Neural cell (in vitro differentiated cells): Measurements from ENCODE around the gene TRAF3. TPM values are rescaled to one million over a fixed set of nuclear protein-coding genes. Genes with fewer than 3 reads are reported as not detected.

Experiments
- H2AFZ ChIP-seq: fragments of 200-600, 300-800 bp; sonication (generic), shearing (Covaris generic); 2 replicates; pipeline ENCODE4 v1.6.0; 2014; ENCODE audit warnings: low read depth, mild to moderate bottlenecking, antibody characterized with exemption, low read length, moderate library complexity
- H3F3A ChIP-seq: fragments of 200-600 bp; shearing (Covaris generic); 2 replicates; pipeline ENCODE4 v1.6.1; 2016; ENCODE audit warnings: mild to moderate bottlenecking, moderate library complexity, mixed read lengths, antibody characterized with exemption, low read length; ENCODE audit not compliant: insufficient read depth, poor library complexity, severe bottlenecking
- H3K27ac ChIP-seq: fragments of 200-600, 300-800 bp; sonication (generic), shearing (Covaris generic); 2 replicates; pipeline ENCODE4 v1.5.1; 2014; ENCODE audit warnings: mild to moderate bottlenecking, low read length, moderate library complexity
- H3K27me3 ChIP-seq: fragments of 300-800, 200-600 bp; sonication (generic), shearing (Covaris generic); 2 replicates; pipeline ENCODE4 v1.6.0; 2014; ENCODE audit warnings: mild to moderate bottlenecking, low read depth, low read length, moderate library complexity; ENCODE audit not compliant: insufficient read depth
- H3K36me3 ChIP-seq: fragments of 300-800, 200-600 bp; sonication (generic), shearing (Covaris generic); 2 replicates; pipeline ENCODE4 v1.5.1; 2014; ENCODE audit warnings: mild to moderate bottlenecking, antibody characterized with exemption, low read length, moderate library complexity; ENCODE audit not compliant: insufficient read depth
- H3K4me2 ChIP-seq: fragments of 300-800, 200-600 bp; sonication (generic), shearing (Covaris generic); 2 replicates; pipeline ENCODE4 v1.6.0; 2014; ENCODE audit warnings: mild to moderate bottlenecking, low read length
- H3K4me3 ChIP-seq: fragments of 300-800, 200-600 bp; sonication (generic), shearing (Covaris generic); 2 replicates; pipeline ENCODE4 v1.5.1; 2014; ENCODE audit warnings: mild to moderate bottlenecking, low read length, moderate library complexity
- H3K79me2 ChIP-seq: fragments of 200-600 bp; shearing (Covaris generic); replicated peaks from 2 replicates; pipeline ENCODE4 v1.6.0; 2014; ENCODE audit warnings: mild to moderate bottlenecking, low read length, moderate library complexity; ENCODE audit not compliant: insufficient read depth
- H3K9ac ChIP-seq: fragments of 300-800, 200-600 bp; sonication (generic), shearing (Covaris generic); 2 replicates; pipeline ENCODE4 v1.6.1; 2016; ENCODE audit warnings: mild to moderate bottlenecking, low read length, mixed read lengths
- H3K9me2 ChIP-seq: fragments of 200-600 bp; shearing (Covaris generic); 2 replicates; pipeline ENCODE4 v1.6.1; 2016; ENCODE audit warnings: mild to moderate bottlenecking, low read length, mixed read lengths; ENCODE audit not compliant: insufficient read depth
- H3K9me3 ChIP-seq: fragments of 200-600, 300-800 bp; sonication (generic), shearing (Covaris generic); 2 replicates; pipeline ENCODE4 v1.6.1; 2016; ENCODE audit warnings: mild to moderate bottlenecking, mixed run types, low read length, moderate library complexity, mixed read lengths
- H4K20me1 ChIP-seq: fragments of 200-600 bp; shearing (Covaris generic); 2 replicates; pipeline ENCODE4 v1.6.1; 2016; ENCODE audit warnings: mild to moderate bottlenecking, mixed run types; ENCODE audit not compliant: insufficient read depth
- CTCF ChIP-seq: fragments of 450-650 bp; IDR thresholded peaks from 2 replicates; pipeline ENCODE4 v1.5.1; 2014; ENCODE audit warnings: antibody characterized with exemption, mild to moderate bottlenecking, moderate library complexity; ENCODE audit not compliant: poor library complexity, severe bottlenecking
- EP300 ChIP-seq: fragments of 450-650 bp; conservative IDR thresholded peaks from 2 replicates; pipeline ENCODE4 v1.6.1; 2014; ENCODE audit warnings: antibody characterized with exemption, mild to moderate bottlenecking, moderate library complexity; ENCODE audit not compliant: poor library complexity, severe bottlenecking
- EZH2 ChIP-seq: fragments of 200-600, 300-800 bp; shearing (Covaris generic), sonication (generic); IDR thresholded peaks from 2 replicates; pipeline ENCODE4 v1.6.1; 2014; ENCODE audit warnings: antibody characterized with exemption, low read length, borderline replicate concordance, mild to moderate bottlenecking; ENCODE audit not compliant: insufficient read depth, poor library complexity, severe bottlenecking
- MXI1 ChIP-seq: fragments of 450-650 bp; conservative IDR thresholded peaks from 2 replicates; pipeline ENCODE4 v1.6.1; 2014; ENCODE audit warnings: antibody characterized with exemption, mild to moderate bottlenecking; ENCODE audit not compliant: poor library complexity, severe bottlenecking
- POLR2AphosphoS5 ChIP-seq: IDR thresholded peaks from 2 replicates; pipeline ENCODE4 v1.6.1; 2012
- RAD21 ChIP-seq: fragments of 450-650 bp; conservative IDR thresholded peaks from 2 replicates; pipeline ENCODE4 v1.6.1; 2014; ENCODE audit warnings: antibody characterized with exemption, mild to moderate bottlenecking, moderate library complexity
- SMC3 ChIP-seq: fragments of 450-650 bp; conservative IDR thresholded peaks from 2 replicates; pipeline ENCODE4 v1.6.1; 2014; ENCODE audit warnings: antibody characterized with exemption, mild to moderate bottlenecking, moderate library complexity; ENCODE audit not compliant: poor library complexity
- TAF1 ChIP-seq: IDR thresholded peaks from 2 replicates; pipeline ENCODE4 v1.6.1; 2012; ENCODE audit warnings: low read depth
- polyA plus RNA-seq: library from polyadenylated mRNA; depleted of rRNA; stranded (reverse); fragments of >200 nt; gene quantifications from 2 replicates; pipeline ENCODE4 v1.2.3, GENCODE V29; 2014
- TF ChIP-seq, protein P1 (sequence below): IDR thresholded peaks from 2 replicates; pipeline ENCODE4 v1.6.1; 2012; ENCODE audit warnings: borderline replicate concordance

Gene TRAF3
- polyA plus RNA-seq, 1 donor from 2014 or later: 13.3 TPM

GRCh38 chr14:102939329-102939728 is 162.1 kb downstream of the TRAF3 start:
- Histone ChIP-seq H3K4me3 (no peak overlapping the region), H4K20me1 (no peaks in the 10 kb centered on the region), H3F3A (no peaks in the 10 kb centered on the region), H2AFZ (no peak overlapping the region), H3K9me3 (no peaks in the 10 kb centered on the region), H3K79me2 (no peaks in the 10 kb centered on the region), H3K27me3 (no peaks in the 10 kb centered on the region), H3K9ac (no peak overlapping the region), H3K9me2 (no peaks in the 10 kb centered on the region), H3K27ac (no peak overlapping the region), H3K4me2 (no peak overlapping the region), H3K36me3 (no peaks in the 10 kb centered on the region)
- TF ChIP-seq MXI1: no peak
- TF ChIP-seq POLR2AphosphoS5: no peak
- no peak for TF ChIP-seq EZH2
- TF ChIP-seq EP300: no peak
- no peak for TF ChIP-seq CTCF
- no peak for TF ChIP-seq SMC3
- no peak for TF ChIP-seq TAF1
- TF ChIP-seq, protein P1, sequence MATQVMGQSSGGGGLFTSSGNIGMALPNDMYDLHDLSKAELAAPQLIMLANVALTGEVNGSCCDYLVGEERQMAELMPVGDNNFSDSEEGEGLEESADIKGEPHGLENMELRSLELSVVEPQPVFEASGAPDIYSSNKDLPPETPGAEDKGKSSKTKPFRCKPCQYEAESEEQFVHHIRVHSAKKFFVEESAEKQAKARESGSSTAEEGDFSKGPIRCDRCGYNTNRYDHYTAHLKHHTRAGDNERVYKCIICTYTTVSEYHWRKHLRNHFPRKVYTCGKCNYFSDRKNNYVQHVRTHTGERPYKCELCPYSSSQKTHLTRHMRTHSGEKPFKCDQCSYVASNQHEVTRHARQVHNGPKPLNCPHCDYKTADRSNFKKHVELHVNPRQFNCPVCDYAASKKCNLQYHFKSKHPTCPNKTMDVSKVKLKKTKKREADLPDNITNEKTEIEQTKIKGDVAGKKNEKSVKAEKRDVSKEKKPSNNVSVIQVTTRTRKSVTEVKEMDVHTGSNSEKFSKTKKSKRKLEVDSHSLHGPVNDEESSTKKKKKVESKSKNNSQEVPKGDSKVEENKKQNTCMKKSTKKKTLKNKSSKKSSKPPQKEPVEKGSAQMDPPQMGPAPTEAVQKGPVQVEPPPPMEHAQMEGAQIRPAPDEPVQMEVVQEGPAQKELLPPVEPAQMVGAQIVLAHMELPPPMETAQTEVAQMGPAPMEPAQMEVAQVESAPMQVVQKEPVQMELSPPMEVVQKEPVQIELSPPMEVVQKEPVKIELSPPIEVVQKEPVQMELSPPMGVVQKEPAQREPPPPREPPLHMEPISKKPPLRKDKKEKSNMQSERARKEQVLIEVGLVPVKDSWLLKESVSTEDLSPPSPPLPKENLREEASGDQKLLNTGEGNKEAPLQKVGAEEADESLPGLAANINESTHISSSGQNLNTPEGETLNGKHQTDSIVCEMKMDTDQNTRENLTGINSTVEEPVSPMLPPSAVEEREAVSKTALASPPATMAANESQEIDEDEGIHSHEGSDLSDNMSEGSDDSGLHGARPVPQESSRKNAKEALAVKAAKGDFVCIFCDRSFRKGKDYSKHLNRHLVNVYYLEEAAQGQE: no peak
- TF ChIP-seq RAD21: no peak

DNA sequence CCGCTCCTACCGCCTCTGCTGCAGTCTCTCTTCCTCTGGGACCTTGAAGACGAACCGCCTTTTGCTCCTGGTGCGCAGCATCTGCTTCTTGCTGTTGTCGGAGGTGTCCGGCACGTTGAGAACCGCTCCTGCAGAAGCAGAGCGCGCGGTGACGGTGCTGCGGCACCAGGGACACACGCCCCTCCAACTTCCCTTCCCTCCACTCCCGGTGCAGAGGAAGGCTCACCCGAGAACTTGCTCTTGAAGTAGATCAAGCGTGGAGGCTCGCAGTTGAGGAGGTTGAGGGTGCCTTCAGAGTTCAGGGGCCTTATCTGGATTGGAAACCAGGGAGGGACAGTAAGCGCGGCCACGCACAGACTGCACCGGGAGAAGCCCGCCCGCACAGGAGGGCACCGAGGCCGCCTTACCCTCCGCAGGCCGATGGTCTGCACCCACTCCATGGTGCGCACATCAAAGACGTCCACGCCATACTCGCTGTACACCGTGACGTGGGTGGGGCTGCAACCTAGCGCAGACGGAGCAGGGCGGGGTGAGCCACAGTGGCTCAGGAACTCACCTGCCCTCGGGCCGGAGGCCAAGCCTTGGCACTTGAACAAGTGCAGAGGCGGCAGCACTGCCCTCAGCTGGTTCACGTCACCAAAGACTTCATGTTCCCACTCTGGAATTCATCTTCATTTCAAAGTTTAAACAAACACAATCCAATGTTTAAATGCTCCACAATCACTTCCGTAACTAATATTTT is 162.7 kb downstream of the TRAF3 start:
- Histone ChIP-seq H3K36me3 (no peaks in the 10 kb centered on the region), H3K9ac (no peak overlapping the region), H4K20me1 (no peaks in the 10 kb centered on the region), H3K9me3 (no peaks in the 10 kb centered on the region), H3K79me2 (no peaks in the 10 kb centered on the region), H3K4me3 (no peak overlapping the region), H3K27me3 (no peaks in the 10 kb centered on the region), H3K9me2 (no peaks in the 10 kb centered on the region), H3K4me2 (no peak overlapping the region), H3K27ac (no peak overlapping the region), H3F3A (no peaks in the 10 kb centered on the region), H2AFZ (no peak overlapping the region)
- TF ChIP-seq, protein P1: no peak
- TF ChIP-seq TAF1 (no peak), EP300 (no peak), EZH2 (no peak), SMC3 (no peak), CTCF (no peak), RAD21 (no peak), MXI1 (no peak), POLR2AphosphoS5 (no peak)
